MG63 (cell line): Measurements from ENCODE around the gene LRP2. TPM values are rescaled to one million over a fixed set of nuclear protein-coding genes. Genes with fewer than 3 reads are reported as not detected.
"Not testable (repeated sequence)": the region's sequence is repeated elsewhere in the genome, so short reads cannot be mapped to it uniquely, and the experiment has no call there.

Experiments used
- DNase-seq: peaks from one replicate; pipeline ENCODE4 v3.0.0-alpha.2; 2020
- H3K27me3 ChIP-seq: fragments of 250-450 bp; sonication (Bioruptor Pico); 2 replicates; pipeline ENCODE4 v1.5.1; 2020; ENCODE audit warnings: mild to moderate bottlenecking, moderate library complexity
- H3K36me3 ChIP-seq: fragments of 250-450 bp; sonication (Bioruptor Pico); 2 replicates; pipeline ENCODE4 v1.5.1; 2020; ENCODE audit warnings: mild to moderate bottlenecking, moderate library complexity
- H3K4me3 ChIP-seq: fragments of 250-450 bp; sonication (Bioruptor Pico); 2 replicates; pipeline ENCODE4 v1.5.1; 2020; ENCODE audit warnings: mild to moderate bottlenecking, moderate library complexity
- H3K9me3 ChIP-seq: fragments of 250-450 bp; sonication (Bioruptor Pico); 2 replicates; pipeline ENCODE4 v1.5.1; 2020; ENCODE audit warnings: mild to moderate bottlenecking, moderate library complexity
- total RNA-seq: library from RNA; depleted of rRNA; stranded (reverse); fragments of >200 nt; shearing (Covaris generic); gene quantifications from 2 replicates; pipeline ENCODE4 v1.2.3, GENCODE V29; 2014; ENCODE audit warnings: low replicate concordance

Gene LRP2
- total RNA-seq, 1 experiment from 2014 or later, result not detected

DNA sequence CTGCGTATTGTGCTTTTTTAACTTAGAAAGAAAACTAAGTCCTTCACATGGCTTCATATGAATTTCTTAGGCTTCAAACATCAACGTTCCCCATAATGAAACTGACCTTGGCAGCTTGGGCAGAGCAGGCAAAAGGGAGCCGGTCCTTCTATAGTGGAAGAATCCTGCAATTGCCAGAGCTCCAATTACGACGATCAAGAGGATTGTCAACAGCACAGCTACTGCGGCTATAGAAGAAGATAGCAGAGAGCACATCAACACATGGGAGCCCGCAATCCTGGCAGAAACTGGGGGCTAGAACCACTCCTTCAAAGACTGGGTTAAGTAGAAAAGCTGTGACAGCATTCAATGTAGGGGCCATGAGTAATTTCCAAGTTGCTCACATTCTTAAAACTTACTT is 223.2 kb downstream of the LRP2 start:
- H3K36me3 ChIP-seq, result no peaks in the 10 kb centered on the region
- H3K4me3 ChIP-seq, result no peak overlapping the region
- H3K9me3 ChIP-seq, result no peaks in the 10 kb centered on the region
- H3K27me3 ChIP-seq, result no peaks in the 10 kb centered on the region
- DNase-seq, result no peak

DNA sequence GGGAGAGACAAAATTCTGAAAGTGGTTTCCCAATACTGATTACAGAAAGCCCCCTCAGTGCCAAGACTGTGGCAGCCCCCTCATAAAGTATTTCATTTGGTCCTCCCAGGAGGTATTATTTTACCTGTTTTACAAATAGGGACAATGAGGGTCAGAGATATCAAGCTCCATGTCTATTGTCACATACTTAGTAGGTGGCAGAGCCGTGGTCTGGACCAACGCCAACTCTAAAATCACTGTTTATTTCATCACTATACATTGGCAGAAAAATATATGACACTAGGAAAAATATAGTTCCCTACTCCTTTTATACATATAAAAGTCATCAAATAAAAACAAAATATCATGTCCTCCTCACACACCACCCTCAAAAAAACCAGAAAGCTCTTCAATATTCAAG is 224.4 kb downstream of the LRP2 start:
- Histone ChIP-seq H3K27me3 (no peaks in the 10 kb centered on the region), H3K4me3 (no peak overlapping the region), H3K9me3 (no peaks in the 10 kb centered on the region), H3K36me3 (no peaks in the 10 kb centered on the region)
- no peak for DNase-seq

DNA sequence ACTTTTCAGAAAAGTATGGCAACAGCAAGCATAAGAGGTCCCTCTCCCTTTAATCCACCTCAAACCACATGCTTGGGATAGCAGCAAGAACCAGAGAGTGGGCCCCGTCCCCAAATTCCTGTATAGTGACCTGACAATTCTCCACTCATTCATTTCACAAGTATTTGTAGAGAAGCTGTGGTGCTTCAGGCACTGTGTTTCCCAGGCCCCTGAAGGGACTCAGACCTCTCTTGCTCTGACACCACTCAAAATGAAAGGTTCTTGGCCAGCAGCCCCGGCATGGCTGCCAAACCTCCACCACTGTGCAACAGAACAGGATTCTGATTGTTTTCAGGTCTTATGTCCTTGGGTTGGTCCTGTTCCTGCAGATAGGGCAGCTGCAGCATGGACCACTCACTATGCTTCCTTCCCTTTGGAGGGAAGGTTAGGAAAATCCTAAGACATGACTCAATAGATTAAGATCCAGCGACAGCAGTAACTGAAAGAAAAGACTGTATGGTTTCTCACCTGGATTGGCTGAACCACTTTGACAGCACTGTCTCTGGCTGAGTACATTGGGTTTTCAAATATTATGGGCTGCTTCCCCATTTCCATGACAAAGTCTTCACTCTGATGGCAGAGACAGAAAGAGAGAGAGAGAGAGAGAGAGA is 225.3 kb downstream of the LRP2 start:
- H3K9me3 ChIP-seq, result no peaks in the 10 kb centered on the region
- H3K27me3 ChIP-seq, result no peaks in the 10 kb centered on the region; the same call in 1 of the 2 replicates
- no peak overlapping the region for H3K4me3 ChIP-seq
- no peaks in the 10 kb centered on the region for H3K36me3 ChIP-seq
- no peak for DNase-seq

- not testable (repeated sequence) for H3K4me3 ChIP-seq, H3K9me3 ChIP-seq, DNase-seq, H3K27me3 ChIP-seq, H3K36me3 ChIP-seq
Observed at GRCh38 chr2:169136428-169136827, 225.9 kb downstream of the LRP2 start.

- DNase-seq, H3K27me3 ChIP-seq, H3K36me3 ChIP-seq, H3K9me3 ChIP-seq, H3K4me3 ChIP-seq: not testable (repeated sequence)
Observed at GRCh38 chr2:169134272-169134671, 228.1 kb downstream of the LRP2 start.

GRCh38 chr2:169131587-169132512 is 230.5 kb downstream of the LRP2 start:
- Histone ChIP-seq H3K36me3 (no peaks in the 10 kb centered on the region), H3K4me3 (no peak overlapping the region), H3K9me3 (no peaks in the 10 kb centered on the region), H3K27me3 (no peaks in the 10 kb centered on the region; the same call in 1 of the 2 replicates)
- no peak for DNase-seq

DNA sequence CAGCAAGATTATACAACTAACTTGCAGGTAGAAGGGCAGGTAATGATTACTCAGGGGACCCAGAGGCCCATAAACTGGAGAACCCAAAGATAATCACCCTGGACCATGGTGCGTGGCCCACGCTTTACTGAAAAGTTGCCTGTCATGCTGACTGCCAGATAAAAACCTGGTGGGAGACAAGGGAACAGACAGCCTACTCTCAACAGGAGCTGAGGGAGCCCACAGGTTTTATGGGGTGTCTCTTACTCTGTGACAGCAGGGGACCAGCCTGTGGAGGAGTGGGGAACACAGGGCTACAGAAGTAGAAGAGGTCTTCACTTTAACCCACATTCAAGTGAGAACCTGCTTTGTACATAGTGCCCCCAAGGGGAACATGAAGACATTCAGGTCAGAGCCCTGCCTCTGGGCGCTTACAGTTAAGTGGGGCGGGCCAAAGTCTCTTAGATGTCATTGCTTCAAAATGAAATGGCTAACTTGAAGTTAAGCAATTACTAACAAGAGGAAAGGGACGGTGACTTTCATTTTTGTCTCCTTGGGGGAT is 232.6 kb downstream of the LRP2 start:
- no peak for DNase-seq
- Histone ChIP-seq H3K36me3 (no peaks in the 10 kb centered on the region), H3K9me3 (no peaks in the 10 kb centered on the region), H3K27me3 (peaks cover 2% of the 10 kb centered on the region; the same call in 1 of the 2 replicates), H3K4me3 (no peak overlapping the region)

DNA sequence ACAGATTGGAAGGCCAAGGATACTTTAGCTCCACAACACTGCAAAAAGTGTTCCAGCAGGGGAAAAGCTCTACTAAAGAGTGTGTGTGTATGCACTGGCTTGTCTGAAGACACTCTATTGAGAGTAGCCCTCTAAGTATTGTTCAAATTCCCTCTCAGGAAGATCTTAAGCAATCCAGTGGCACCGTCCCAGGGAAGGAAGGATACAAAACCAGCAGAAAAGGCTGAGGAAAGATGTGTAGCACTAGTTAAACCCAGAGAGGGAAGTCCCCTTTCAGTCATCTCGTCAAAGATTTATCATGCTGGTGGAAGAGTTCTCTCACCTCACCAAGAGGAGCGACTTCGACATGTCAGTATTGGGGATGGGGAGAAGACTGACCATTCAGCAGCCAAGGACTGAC is 242.5 kb downstream of the LRP2 start:
- no peak overlapping the region for H3K4me3 ChIP-seq
- H3K9me3 ChIP-seq, result no peaks in the 10 kb centered on the region
- DNase-seq, result no peak
- H3K27me3 ChIP-seq, result peaks cover 21% of the 10 kb centered on the region
- no peaks in the 10 kb centered on the region for H3K36me3 ChIP-seq

GRCh38 chr2:169119123-169119760 is 243.1 kb downstream of the LRP2 start:
- no peak overlapping the region for H3K4me3 ChIP-seq
- peak; percentile 18 for DNase-seq
- peaks cover 16% of the 10 kb centered on the region for H3K27me3 ChIP-seq
- H3K36me3 ChIP-seq, result no peaks in the 10 kb centered on the region
- H3K9me3 ChIP-seq, result no peaks in the 10 kb centered on the region

DNA sequence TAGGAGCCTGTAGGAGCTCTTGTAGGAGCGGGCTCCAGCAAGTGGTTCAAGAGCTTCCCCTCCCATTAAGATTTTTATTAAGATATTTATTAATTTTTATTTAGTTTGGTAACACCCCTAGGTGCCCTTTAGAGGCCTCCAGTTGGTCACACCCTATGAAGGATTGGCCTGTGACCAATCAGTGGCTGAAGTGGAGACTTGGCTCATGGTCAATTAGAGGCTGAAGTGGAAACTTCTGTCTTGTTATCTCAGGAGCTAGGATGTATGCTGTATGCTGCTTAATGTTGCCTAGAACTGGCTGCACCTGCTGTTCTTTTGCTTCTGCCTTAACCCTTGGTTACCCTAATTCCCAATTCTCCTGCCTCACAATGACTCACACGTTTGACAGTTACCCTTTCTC is 244.3 kb downstream of the LRP2 start:
- H3K4me3 ChIP-seq, result no peak overlapping the region
- no peaks in the 10 kb centered on the region for H3K9me3 ChIP-seq
- no peak for DNase-seq
- no peaks in the 10 kb centered on the region for H3K36me3 ChIP-seq
- peaks cover 7% of the 10 kb centered on the region; the same call in 1 of the 2 replicates for H3K27me3 ChIP-seq

- Histone ChIP-seq H3K9me3 (no peaks in the 10 kb centered on the region), H3K36me3 (no peaks in the 10 kb centered on the region), H3K4me3 (no peak overlapping the region), H3K27me3 (peaks cover under 1% of the 10 kb centered on the region; the same call in 1 of the 2 replicates)
- no peak for DNase-seq
Observed at GRCh38 chr2:169116993-169117392, 245.3 kb downstream of the LRP2 start.

DNA sequence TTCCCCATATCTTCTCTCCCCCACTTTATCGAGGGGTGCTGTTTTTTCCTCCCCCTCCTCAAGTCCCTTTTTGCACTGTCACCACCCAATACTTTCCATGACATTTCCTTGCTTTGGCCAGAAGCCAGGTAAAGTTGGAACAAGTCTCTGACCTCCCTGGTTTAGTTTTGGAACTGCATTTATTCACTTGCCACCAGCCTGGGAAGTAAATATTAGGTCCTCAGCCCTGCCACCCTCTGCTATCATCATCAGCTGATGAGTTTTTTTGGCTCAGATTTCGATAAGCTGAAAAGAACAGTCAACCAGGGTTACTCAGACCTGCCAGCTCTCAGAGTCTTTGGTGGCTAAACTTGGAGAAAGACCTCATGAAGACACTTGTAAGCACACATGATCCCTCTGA is 246.0 kb downstream of the LRP2 start:
- no peak for DNase-seq
- Histone ChIP-seq H3K9me3 (no peaks in the 10 kb centered on the region), H3K4me3 (no peak overlapping the region), H3K36me3 (no peaks in the 10 kb centered on the region), H3K27me3 (no peaks in the 10 kb centered on the region)

DNA sequence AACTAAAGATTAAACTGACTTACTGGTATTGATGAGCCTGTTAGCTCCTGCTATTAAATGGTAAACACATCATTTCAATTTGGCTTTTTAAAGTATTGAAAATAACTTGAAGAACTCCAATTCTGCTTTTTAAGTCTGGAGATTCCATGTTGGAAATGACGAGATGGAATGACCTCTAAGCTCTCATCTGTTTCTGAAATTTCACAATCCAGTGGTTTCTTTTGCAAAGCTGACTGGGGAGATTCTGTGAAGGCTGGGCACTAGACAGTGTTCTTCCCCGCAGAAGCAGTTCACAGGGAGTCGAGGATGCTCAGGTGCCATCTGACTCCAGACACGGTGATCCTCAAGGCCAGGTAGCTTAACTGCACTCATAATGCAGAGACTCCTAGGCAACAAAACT is 248.3 kb downstream of the LRP2 start:
- Histone ChIP-seq H3K27me3 (peaks cover 7% of the 10 kb centered on the region; the same call in 1 of the 2 replicates), H3K4me3 (no peak overlapping the region)

DNA sequence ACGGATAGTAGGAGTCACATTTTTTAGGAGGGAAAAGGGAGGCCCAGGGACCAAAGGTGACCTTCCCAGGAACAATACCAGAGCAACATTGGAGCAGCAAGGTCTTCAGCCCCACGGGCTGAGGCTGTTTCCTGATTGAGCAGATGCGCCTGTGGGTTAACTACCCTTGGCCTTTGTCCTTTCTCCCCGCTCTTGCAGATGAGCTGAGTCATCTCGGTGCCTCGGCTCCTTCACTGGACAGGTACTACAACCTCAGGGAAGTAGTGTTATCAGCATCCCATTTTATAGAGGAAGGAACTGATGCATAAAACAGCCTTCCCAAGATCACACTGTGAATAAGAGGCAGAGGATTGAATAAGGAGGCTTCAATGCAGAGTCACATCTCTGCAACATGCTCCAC is 249.5 kb downstream of the LRP2 start:
- no peak overlapping the region for H3K4me3 ChIP-seq
- no peaks in the 10 kb centered on the region for H3K36me3 ChIP-seq
- H3K9me3 ChIP-seq, result no peaks in the 10 kb centered on the region
- peaks cover 7% of the 10 kb centered on the region; the same call in 1 of the 2 replicates for H3K27me3 ChIP-seq
- no peak for DNase-seq

More for the DNA sequence above, 248.3 kb downstream of the LRP2 start:
- no peak for DNase-seq
- Histone ChIP-seq H3K36me3 (no peaks in the 10 kb centered on the region), H3K9me3 (no peaks in the 10 kb centered on the region)

DNA sequence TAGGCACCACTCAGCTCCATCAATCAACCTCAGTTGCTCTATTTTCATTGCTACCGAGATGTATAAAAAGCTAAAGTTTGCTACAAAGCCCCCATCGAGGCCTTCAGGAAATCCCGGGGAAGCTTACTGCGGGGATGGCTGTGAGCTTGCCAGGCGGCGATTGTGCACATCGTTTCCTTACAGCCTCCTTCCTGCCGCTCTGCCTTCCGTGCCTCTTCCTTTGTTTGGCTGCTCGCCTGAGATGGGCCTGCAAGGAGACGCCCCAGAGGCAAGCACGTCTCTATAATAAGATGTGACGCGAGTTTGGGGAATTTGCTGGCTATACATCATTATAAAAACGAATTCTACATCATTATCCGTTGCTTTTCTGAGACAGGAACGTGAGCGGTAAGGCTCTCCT is 251.4 kb downstream of the LRP2 start:
- H3K9me3 ChIP-seq, result no peaks in the 10 kb centered on the region
- no peak for DNase-seq
- H3K27me3 ChIP-seq, result peaks cover 7% of the 10 kb centered on the region; the same call in 1 of the 2 replicates
- no peaks in the 10 kb centered on the region for H3K36me3 ChIP-seq
- H3K4me3 ChIP-seq, result no peak overlapping the region

- H3K36me3 ChIP-seq, result no peaks in the 10 kb centered on the region
- no peak overlapping the region for H3K4me3 ChIP-seq
- peaks cover 7% of the 10 kb centered on the region; the same call in 1 of the 2 replicates for H3K27me3 ChIP-seq
- DNase-seq, result no peak
- H3K9me3 ChIP-seq, result no peaks in the 10 kb centered on the region
Observed at GRCh38 chr2:169110419-169110818, 251.9 kb downstream of the LRP2 start.
